HS-27A (cell line): ENCODE measurements around the gene CDK17.
"Not testable (repeated sequence)": the region's sequence is repeated elsewhere in the genome, so short reads cannot be mapped to it uniquely, and the experiment has no call there.

Experiments
- DNase-seq: peaks from one replicate; pipeline ENCODE4 v3.0.0-alpha.2; 2012; ENCODE audit warnings: low read depth, missing footprints

CDK17 gene

GRCh38 chr12:96354326-96354725 is 45.9 kb downstream of the CDK17 start:
- DNase-seq, result no peak

- no peak for DNase-seq
These were observed 47.9 kb downstream of the CDK17 start for GRCh38 chr12:96352161-96352835.

DNA sequence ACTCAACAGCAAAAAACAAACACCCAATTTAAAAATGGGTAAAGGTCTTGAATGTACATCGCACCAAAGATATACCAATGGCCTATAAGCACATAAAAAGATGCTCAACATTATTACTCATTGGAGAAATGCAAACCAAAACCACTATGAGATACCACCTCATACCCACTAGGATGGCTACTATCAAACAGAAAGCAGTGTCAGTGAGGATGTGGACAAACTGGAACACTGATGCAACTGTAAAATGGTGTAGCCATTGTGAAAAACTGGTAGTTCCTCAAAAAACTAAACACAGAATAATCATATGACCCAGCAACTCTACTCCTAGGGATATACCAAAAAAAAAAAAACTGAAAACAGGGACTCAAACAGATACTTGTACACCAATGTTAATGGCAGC is 49.3 kb downstream of the CDK17 start:
- no peak for DNase-seq

GRCh38 chr12:96347130-96347699 is 53.0 kb downstream of the CDK17 start:
- DNase-seq, result no peak

- DNase-seq, result not testable (repeated sequence)
These were observed 53.5 kb downstream of the CDK17 start for GRCh38 chr12:96346716-96347115.

DNA sequence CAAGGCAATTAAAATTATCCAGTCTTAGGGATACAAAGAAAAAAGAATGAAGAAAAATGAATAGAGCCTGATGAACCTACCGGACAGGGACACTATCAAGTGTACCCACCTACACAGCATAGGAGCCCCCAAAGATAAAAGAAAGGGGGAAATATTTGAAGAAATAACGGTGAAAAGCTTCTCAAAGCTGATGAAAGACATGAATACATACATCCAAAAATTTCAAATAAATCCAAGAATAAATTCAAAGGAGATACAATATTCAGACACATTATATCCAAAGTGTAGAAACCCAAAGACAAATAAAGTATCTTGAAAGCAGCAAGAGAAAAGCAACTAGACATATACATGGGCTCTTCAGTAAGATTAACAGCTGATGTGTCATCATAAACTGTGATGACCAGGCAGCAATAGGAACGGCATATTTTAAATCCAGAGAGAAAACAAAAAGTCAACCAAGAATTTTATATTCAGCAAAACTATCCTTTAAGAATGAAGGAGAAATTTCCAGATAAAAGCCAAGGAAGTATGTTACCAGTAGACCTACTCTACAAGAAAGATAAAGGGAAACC is 56.0 kb downstream of the CDK17 start:
- no peak for DNase-seq

DNA sequence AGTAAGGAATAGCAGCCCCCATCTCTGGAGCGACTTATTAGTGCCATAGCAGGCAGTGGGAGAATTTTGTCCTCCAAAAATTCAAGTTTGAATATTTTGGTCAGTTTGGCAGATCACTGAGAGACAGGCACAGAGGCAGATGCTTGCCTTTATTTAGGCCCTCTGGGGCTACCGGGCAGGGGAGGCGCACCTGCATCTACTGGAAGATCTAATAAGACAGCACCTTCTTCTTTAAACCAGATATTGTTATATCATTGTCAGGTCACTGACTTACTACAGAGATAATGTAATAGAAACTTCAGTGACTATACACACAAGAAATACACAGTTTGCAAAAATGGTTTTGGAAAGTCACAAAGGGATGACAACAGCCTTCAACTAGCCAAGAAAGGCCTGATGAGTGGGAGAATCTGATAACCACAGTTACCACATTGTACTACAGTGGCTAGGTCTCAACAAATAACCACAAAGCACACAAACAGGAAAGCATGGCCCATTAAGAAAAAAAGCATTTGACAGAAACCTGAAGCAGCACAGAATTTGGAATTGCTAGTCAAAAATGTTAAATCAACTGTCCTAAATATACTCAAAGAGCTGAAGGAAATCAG is 56.8 kb downstream of the CDK17 start:
- DNase-seq, result no peak

- not testable (repeated sequence) for DNase-seq
These were observed 60.6 kb downstream of the CDK17 start for GRCh38 chr12:96339666-96340065.

DNA sequence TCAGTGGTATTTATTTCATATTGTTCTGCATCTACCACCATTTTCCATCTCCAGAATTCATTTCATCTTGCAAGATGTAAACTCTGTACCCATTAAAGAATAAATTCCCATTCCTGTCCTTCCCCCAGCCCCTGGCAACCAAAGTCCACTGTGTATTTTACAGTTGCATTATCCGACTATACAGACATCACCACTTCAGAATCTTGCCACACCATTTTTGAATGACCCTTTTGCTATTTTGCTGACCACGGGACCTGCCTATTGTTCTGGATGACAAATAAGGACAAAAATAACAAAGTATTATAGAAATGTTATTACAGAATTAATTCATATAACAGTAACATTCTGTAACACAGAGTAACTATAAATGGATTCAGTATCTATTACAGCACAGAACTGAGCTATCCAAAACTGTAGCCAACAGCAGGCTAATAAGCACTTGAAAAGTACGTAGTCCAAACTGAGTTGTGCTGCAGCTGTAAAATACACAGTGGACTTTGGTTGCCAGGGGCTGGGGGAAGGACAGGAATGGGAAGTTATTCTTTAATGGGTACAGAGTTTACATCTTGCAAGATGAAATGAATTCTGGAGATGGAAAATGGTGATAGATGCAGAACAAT is 61.3 kb downstream of the CDK17 start:
- no peak for DNase-seq

GRCh38 chr12:96337953-96338352 is 62.3 kb downstream of the CDK17 start:
- DNase-seq, result no peak

DNA sequence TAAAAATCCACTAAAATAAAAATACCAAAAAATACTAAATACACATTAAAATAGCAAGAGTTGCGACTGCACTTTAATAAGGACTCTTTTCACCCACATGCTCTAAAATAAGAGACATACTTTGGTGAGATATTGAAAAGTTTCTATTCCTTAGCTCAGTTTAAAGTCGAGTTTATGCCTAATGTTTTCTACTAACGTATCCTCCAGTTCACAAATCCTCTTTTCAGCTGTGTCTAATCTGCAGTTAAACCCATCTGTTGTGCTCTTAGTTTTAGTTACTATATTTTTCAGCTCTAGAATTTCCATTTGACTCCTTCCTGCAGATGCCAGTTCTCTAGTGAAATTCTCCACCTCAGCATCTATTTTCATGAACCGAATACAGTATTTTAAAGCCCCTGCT is 63.8 kb downstream of the CDK17 start:
- no peak for DNase-seq

- no peak for DNase-seq
These were observed 65.0 kb downstream of the CDK17 start for GRCh38 chr12:96335270-96335669.

GRCh38 chr12:96334502-96334901 is 65.7 kb downstream of the CDK17 start:
- no peak for DNase-seq

DNA sequence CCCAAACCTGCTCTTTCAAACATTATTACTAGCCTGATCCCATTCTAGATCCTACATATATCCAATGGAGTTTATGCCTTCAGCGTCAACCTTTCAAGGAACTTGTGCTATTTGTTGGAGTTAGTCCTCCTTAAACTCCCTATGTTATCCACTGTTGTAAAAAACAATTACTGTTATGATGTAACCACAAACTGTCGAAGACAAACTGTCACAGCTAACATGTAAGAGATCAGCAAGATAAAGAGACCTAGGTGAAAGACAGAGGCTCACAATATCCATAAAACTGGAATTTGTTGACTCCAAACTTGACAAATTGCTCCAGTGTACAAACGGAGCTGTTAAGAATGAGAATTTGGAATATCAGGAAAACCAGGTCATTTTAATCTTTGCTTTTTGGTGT is 70.7 kb downstream of the CDK17 start:
- no peak for DNase-seq

DNA sequence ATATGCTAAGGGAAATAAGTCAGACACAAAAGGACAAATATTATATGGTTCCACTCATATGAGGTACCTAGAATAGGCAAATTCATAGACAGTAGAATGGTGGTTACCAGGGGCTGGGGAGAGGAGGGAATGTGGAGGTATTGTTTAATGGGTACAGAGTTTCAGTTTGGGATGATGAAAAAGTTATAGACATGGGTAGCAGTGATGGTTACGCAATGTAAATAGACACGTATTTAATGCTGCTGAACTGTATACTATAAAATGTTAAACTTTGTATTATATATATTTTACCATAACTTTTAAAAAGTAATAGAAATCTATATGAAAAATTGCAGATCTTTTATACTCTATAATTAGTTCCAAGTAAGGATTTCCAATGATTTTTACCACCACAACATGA is 71.2 kb downstream of the CDK17 start:
- DNase-seq, result no peak

GRCh38 chr12:96327889-96328288 is 72.3 kb downstream of the CDK17 start:
- DNase-seq, result no peak

DNA sequence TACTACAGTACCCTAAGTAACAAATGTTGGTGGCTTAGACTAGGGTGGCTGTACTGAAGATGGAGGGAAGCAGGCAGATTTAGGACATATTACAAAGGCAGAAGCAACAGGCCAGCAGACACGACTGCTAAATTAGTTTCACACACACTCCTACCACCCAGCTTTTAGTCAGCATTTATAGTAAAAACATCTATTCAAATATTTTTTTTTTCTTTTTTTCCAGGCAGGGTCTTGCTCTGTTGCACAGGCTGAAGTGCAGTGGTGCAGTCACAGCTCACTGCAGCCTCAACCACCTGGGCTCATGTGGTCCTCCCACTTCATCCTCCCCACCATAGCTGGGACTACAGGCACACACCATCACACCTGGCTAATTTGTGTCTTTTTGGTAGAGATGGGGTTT is 72.9 kb downstream of the CDK17 start:
- no peak for DNase-seq

DNA sequence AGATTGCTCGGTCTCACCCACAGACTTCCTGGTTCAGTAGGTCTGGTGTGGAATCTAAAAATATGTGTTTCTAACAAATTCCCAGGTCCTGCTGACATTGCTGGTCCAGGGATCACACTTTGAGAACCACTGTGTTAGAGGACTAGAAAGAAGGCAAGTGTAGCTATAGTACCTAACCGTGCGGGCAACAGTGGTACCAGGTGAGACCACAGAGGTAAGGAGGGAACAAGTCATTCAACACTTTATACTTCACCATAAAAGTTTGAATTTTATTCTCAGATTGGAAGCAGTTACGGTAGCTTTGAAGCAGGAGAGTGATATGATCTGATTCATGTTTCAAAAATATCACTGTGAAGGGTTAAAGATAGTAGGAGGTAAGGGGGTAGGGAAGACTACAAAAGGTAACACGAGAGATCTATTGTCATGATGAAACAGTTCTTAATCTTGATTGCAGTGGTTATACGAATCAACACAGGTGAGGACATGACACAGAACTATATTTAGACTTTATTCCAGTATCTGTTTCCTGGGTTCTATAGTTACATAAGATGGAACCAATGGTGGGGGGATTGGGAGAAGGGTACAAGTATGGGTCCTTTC is 73.5 kb downstream of the CDK17 start:
- DNase-seq, result no peak

- DNase-seq, result no peak
These were observed 76.3 kb downstream of the CDK17 start for GRCh38 chr12:96323906-96324305.

GRCh38 chr12:96322720-96323119 is 77.5 kb downstream of the CDK17 start:
- no peak for DNase-seq

DNA sequence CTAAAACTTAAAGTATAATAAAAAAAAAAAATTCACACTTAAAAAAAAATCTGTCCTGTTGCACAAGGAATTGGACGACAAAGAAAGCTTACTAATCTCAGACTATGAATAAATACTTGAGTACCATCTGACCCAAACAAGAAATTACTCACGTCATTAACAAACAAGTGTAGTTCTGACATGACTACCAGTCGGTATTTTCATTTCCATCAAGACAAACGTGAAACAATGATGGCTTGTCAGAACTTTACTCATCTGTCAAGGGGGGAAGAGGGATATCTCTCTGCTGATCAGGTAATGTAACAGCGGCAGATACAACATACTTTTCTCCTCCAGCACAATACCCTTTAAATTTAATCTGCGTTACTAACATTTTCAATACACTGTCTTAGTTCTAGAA is 78.3 kb downstream of the CDK17 start:
- no peak for DNase-seq

- DNase-seq, result not testable (repeated sequence)
These were observed 82.4 kb downstream of the CDK17 start for GRCh38 chr12:96317801-96318200.
